ENCODE data around the gene ANKRD33.

The ANKRD33 gene

DNA sequence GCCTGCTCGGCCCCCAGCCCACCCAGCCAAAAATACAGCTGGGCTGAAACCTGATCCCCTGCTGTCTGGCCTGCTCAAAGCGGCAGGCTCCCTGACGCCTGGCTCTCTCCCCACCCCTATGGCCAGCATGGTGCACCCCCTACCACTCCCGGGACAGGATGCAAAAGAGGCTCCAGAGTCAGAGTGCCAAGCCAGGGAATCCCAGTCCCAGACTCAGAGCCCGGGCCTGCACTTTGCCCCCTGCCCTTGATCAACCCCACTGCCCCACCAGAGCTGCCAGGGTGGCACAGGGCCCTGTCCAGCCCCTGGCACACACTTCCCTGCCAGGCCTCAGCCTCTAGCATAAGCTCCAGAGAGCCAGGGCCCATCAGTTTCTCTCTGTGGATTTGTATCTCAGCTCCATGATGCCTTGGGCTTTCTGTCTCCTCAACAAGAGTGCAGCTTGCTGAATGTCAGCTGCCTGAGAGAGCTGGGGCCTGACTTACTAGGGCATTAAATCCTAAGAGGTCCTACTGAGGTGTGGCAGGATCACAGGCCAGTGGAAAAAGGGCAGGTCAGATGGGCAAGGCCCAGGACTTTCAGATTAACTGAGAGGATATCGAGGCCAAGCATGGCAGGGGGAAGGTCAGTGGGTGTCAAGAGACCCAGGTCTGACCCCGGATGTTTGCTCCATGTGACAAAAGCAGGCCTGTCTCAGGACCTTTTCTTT lies 33.3 kb downstream of the ANKRD33 start:
- DNase-seq, result no peak

DNA sequence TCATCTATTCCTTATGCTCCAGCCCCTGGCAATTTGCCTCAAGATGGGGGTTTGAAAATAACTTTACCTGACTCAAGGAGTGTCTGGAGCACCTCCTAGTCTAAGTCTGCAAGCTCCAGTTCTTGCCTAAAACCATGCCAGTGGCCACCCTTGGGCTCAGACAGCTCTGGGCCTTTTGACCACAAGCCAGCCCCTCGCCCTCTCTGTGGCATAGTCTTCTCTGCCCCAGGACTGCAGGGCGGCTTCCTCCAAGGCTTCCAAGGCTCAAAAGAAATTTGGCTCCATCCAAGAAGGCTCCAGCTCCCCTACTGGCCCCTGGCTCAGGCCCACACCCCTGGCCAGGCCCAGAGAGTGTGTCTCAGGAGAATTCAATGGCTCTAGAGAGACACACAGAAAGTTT lies 34.2 kb downstream of the ANKRD33 start:
- no peak for DNase-seq

DNA sequence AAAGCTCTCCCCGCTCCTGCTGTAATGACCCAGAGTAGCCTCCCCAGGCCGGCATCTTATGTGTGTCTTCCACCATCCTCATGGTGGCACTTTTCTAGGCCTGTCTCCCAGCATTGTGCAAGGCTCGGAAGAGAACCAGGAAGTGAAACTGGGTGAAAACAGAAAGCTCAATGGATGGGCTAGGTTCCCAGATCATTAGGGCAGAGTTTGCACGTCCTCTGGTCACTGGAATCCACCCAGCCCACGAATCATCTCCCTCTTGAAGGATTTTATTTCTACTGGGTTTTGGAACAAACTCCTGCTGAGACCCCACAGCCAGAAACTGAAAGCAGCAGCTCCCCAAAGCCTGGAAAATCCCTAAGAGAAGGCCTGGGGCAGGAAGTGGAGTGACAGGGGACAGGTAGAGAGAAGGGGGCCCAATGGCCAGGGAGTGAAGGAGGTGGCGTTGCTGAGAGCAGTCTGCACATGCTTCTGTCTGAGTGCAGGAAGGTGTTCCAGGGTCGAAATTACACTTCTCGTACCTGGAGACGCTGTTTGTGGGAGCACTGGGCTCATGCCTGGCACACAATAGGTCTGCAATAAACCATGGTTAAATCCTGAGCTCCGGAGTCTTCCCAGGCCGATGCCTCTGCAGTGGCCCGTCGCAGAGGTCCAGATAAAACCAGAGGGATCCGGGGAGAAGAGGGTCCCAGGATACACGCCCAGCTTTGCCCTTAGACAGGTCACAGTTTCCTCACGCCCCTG lies 35.0 kb downstream of the ANKRD33 start:
- no peak for DNase-seq

DNA sequence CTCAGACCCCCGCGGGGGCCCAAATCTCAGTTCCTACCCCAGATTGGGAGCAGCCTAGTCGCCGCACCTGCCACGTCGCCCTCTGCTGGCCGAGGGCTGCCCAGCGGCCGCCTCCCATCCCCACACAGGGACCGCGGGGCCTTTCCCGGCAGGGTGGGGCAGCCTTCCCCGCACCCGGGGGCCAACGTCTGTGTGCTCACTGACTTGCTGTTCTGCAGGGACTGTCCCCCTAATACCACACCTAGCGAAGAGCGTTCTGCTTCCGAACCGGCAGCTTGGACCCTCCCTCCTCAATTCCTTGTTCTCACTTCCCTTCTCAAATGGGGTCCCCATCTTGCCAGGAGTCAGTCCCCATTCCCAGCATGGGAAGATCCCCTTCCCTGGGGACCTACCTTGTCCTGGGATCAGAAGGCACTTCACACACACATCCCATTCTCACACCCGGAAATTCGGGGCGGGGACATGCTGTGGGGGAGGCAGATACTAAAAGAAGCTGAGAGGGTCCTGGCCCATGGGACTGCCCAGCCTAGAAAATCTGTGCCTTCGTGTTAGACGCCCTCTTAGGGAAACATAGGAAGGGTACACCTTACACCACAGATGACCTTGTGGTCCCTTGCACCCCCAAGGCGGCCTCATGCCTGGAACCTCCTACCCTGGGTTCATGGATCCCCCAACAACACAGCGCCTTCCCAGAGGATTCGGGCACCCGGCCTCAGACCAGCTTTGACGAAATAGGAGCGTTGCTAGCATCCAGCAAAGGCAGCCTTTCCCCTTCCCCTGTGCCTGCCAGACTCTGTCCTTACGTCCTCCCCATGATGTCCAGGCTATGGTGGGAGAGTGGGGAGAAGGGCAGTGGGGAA lies 35.8 kb downstream of the ANKRD33 start:
- no peak for DNase-seq

DNA sequence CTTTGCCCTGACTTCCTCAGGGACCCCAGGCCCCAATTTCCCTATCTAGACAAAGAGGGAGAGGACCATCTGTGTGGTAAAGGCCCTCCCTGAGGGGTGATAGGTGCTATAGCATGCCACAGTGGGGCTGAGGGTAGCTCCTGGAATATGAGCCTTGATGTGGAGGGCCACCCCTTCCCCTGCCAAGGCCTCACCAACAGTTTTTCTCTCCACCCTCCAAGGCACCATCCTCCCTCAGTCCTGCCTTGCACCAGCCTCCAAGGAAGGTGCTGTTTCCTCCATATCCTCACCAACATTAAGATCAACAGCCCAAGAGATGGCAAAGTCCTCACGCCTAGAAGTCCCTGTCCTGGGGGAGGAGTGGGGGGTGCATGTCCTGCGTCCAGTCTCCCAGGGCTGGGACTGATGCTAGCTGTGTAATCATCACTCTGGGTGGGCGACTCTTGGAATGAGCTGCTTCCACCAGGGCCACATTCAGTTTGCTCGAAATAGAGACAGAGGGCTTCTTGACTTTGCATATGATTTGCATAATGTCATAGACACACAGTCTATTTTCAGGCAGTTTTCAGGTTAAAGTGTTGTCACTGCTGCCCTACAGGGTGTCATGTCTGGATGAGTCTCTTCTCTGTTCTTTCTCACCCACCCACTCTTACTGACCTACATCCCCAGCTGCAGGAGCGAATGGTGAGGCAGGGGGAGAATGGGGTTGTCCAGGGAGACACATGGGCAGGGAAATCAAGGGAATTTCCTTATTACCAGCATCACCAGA lies 36.8 kb downstream of the ANKRD33 start:
- DNase-seq, result no peak

DNA sequence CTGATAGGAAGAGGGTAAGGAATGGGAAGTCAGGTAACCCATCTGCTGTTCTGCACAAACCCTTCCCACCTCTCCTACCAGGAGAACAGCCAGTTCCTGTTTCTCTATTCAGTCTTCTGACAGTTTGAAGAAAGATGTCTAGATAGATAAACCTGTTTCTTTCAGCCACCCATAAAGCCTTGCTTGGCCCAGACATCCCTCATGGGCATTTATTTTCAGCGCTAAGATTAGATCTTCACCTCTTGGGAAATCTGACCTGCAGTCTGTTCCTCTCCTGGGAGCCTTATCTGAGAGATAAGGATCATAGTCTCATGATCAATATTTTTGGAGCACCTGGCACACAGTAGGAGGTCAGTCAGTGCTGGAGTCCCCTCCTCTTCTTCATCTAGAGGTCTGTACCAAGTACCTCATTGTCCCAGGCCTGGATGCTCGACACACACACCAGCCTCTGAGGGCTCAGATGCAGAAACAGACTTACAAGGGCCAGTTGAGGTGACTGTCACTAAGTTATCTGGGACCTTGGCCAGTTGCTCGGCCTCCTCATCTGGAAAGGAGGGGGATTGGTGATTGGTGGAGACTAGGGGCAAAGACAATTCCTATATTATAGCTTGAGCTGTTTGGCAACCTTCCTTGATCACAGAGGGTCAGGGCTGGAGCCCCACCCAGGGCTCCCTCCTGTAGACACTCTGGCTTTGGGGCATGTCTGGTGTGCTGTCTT lies 37.6 kb downstream of the ANKRD33 start:
- DNase-seq, result no peak

DNA sequence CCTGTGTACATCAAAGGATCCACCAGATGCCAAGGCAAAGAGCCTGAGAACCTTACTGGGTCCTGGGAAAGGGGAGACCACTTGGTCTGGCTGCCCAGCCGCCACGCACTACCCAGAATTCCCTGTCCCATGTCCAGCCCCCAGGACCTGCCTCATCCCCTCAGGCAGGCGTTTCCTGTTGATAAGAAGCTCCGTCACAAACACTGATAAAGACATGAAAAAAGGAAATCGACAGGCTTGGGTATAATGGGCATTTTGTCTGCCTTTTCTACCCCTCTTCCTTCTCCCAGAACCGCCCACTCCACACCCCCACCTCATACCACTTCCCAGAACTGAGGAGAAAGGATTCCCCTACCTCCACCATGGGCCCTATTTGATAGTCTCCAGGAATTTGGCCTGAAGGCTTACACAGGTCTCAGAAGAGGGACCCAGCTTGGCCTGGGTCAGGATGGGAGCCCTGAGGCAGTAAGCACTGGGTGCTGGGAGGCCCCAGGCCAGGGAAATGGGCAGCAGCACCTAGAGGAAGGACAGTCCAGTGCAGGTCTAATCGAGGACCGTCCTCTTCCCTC lies 38.2 kb downstream of the ANKRD33 start:
- DNase-seq, result no peak

DNA sequence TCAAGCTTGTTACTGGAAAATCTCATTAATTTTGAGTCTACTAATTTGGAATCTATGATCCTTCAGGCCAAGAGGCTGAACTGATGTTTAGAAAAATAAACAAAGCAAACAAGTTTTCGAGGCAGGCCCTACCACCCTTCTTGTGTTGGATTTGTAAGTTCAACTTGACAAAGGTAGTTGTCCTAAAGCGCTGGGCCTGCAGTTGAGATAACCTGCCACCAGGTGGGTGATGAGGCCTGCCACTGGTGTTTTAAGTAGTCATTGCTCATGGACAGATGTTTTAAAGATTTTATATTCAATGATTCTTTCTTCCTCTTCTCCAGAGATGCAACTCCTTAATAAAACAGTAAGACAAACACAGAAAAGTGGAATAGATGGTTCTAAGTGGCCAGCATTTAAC lies 38.8 kb downstream of the ANKRD33 start:
- no peak for DNase-seq

DNA sequence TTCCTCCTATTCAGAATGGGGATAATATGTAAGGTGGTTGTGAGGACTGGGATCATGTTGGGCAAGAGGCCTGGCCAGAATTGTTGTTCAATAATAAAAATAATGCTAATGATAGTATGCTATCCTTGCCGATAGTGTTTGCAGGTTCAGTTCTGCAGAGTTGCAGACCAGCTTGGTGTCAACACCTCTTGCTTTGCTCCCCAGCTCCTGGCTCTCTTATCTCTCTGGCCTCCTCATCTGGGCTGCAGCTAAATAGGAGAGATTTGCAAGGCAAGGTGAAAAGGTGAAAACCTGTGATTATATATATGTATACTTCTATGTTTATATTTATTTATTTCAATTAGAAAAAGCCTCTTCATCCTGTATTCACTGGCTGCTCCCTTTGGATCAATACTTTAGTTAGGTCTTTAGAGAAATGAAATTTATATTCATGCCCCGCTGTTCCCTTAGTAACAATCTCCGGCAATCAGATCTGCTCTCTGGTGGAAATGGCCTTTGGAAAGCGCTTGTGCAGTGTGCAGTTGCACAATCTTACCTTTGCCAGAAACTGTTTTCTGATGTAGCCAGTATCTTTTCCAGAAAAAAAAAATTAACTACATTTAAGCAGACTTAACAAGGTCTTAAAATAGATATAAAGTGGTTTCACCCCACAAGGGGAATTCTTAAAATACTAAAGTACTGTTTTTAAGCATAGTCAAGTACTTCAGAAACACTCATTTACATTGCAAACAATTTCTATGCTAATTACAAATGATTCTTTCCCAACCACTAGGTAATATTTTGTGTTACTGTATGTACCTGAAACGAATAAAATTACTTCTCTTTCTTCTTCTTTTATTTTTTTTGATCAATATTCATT lies 44.5 kb downstream of the ANKRD33 start:
- no peak for DNase-seq

DNA sequence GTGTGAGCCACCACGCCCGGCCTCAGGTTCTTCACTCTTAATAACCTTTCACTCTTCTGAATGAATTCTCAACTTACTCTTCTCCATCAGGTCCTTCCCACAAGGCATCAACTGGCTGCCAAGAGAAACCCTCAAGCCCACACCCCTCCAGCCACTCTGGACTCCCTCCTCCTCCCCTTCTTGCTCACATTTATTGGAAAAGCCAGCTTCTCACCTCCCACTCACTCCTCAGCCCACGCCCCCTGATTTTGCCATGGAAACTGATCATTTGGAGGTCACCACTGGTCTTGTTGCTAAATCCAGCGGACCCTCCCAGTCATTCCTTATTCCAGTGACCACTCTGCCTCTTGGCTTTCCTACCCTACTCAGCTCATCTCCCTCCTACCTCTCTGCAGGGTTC lies 46.2 kb downstream of the ANKRD33 start:
- DNase-seq, result no peak

DNA sequence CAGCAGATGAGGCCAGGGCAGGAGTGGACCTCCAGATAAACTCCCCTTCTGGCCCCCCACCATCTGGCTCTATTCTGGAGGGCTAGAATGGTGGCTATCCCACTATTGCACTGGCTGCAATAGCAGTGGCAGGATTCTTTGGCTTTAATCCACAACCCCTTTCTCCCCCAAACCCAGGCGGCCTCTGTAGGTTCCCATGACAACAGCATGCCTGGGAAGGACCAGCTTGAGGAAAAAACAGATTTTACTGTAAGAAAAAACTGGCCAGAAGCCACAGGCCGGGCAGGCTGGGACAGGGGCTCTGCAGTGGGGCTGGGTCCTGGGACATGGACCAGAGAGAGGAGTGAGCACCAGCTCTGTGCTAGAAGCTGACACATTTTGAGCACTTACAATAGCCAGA lies 50.0 kb downstream of the ANKRD33 start:
- DNase-seq, result no peak

DNA sequence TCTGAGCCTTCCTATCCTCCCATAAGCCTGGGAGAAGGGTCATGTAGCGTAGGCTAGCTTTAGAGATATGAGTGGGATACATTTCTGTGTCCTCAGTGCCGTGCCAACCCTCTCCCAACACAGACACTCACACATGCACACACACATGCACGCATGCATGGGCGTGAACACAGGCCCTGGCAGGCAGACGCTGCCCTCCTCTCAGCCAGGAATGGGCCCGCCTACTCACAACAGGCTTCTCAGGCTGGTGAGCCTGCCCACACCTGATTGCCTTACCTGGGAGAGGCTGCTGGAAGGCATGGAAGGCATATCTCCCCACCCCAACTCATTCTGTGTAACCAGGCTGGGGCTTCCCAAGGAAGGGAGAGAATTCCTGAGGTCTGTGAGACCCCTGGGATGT lies 50.8 kb downstream of the ANKRD33 start:
- DNase-seq, result no peak

DNA sequence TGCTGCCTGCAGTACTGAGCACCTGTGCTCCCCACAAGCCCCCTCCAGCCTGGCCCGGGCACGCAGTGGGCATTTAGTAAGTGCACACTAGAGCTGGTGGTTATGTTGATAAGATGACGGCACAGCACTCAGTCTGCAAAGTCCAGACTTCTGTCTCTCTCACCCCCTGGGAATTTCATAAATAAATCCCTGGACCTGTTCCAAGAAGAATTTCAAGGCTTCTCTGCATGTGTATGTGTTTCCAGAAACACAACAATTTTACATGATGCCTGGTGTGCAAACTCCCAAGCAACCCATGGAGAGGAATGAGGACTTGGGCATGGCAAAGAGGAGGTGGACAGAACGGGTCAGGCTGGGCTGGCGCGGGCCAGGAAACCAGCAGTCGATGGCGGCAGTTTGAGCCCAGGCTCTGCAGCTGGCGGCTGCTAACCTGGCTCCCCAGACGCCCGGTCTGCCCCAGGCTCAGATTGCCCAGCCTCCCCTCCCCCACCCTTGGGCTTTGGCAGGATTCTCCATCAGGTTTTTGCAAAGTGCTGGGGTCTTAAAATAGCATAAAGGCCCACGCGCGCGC lies 53.2 kb downstream of the ANKRD33 start:
- DNase-seq, result peak; percentile 48

Measured in SHP77 treated with DMSO at 0.1 percent for 48 hours (cell line).